C4-2B (cell line): ENCODE measurements around the gene ANO10.

Experiments
- ZFX ChIP-seq: fragments of 450-650 bp; IDR thresholded peaks from 2 replicates; pipeline ENCODE4 v1.6.1; 2017
- TF ChIP-seq, protein P1 (sequence below): fragments of 450-650 bp; conservative IDR thresholded peaks from 2 replicates; pipeline ENCODE4 v1.5.1; 2017; ENCODE audit warnings: mild to moderate bottlenecking

DNA sequence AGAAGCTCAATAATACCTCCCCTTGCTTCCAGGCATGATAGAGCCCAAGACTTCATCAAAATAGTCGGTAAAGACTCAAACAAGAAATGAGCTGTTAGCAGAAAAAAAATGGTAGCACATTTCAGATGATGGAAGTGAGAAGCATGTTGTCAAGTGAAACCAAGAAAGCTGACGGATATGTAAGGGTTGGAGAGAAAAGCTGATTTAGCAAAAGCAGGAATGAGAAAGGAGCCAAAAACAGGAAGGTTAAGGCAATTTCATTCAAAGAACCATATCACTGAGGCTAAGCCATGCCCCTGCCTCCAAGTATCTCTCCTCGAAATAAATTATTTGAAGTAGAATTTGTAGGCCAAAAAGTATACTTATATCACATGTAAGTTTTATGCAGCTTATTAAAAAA, 88.8 kb downstream of the ANO10 start:
- TF ChIP-seq, protein P1, sequence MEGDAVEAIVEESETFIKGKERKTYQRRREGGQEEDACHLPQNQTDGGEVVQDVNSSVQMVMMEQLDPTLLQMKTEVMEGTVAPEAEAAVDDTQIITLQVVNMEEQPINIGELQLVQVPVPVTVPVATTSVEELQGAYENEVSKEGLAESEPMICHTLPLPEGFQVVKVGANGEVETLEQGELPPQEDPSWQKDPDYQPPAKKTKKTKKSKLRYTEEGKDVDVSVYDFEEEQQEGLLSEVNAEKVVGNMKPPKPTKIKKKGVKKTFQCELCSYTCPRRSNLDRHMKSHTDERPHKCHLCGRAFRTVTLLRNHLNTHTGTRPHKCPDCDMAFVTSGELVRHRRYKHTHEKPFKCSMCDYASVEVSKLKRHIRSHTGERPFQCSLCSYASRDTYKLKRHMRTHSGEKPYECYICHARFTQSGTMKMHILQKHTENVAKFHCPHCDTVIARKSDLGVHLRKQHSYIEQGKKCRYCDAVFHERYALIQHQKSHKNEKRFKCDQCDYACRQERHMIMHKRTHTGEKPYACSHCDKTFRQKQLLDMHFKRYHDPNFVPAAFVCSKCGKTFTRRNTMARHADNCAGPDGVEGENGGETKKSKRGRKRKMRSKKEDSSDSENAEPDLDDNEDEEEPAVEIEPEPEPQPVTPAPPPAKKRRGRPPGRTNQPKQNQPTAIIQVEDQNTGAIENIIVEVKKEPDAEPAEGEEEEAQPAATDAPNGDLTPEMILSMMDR = no peak
- no peak for TF ChIP-seq ZFX
